Spleen (tissue), 11 donors: ENCODE results near the gene SIRT3. TPM values are rescaled to one million over a fixed set of nuclear protein-coding genes. Genes with fewer than 3 reads are reported as not detected.
A peak's percentile ranks its signal among the peaks of the same experiment; 100 is the strongest.

Experiments
- DNase-seq: peaks from one replicate; pipeline ENCODE4 v3.0.0-alpha.2; 2020
- H3K27ac ChIP-seq, 8 donors: fragments of 200-600 bp; sonication (generic) in 7 of 8; 1 replicate in 4 of 8; 2 replicates in 4 of 8; pipeline versions ENCODE4 v1.5.0 to v1.8.0; 2016 to 2021; ENCODE audit warnings: inconsistent platforms in 4 of 8, mild to moderate bottlenecking in 4 of 8, moderate library complexity in 1 of 8
- H3K27me3 ChIP-seq, 7 donors: fragments of 200-600 bp; sonication (generic) in 6 of 7; replicated peaks in 1 of 7; 1 replicate in 4 of 7; 2 replicates in 3 of 7; pipeline versions ENCODE4 v1.5.0 to v1.8.0; 2016 to 2021; ENCODE audit warnings: inconsistent platforms in 3 of 7, mild to moderate bottlenecking in 1 of 7
- H3K36me3 ChIP-seq, 6 donors: fragments of 200-600 bp; sonication (generic) in 5 of 6; 1 replicate in 4 of 6; 2 replicates in 2 of 6; pipeline versions ENCODE4 v1.5.0 to v1.8.0; 2016 to 2021; ENCODE audit warnings: inconsistent platforms in 2 of 6
- H3K4me1 ChIP-seq, 6 donors: fragments of 200-600 bp; sonication (generic) in 5 of 6; 1 replicate in 3 of 6; 2 replicates in 3 of 6; pipeline versions ENCODE4 v1.5.0 to v1.8.0; 2016 to 2021; ENCODE audit warnings: inconsistent platforms in 3 of 6
- H3K4me3 ChIP-seq, 8 donors: fragments of 200-600 bp; sonication (generic) in 7 of 8; 1 replicate in 4 of 8; 2 replicates in 4 of 8; pipeline versions ENCODE4 v1.5.0 to v1.8.0; 2016 to 2021; ENCODE audit warnings: inconsistent platforms in 4 of 8, mild to moderate bottlenecking in 4 of 8, moderate library complexity in 2 of 8
- H3K9me3 ChIP-seq, 8 donors: fragments of 200-600 bp; sonication (generic) in 7 of 8; 1 replicate in 4 of 8; 2 replicates in 4 of 8; pipeline versions ENCODE4 v1.5.0 to v1.8.0; 2016 to 2021; ENCODE audit warnings: inconsistent platforms in 4 of 8
- POLR2A ChIP-seq, 3 donors: fragments of 450-650 bp; IDR thresholded peaks; one replicate each; pipeline ENCODE4 v1.5.1; 2017; ENCODE audit warnings: antibody characterized with exemption in 3 of 3, mild to moderate bottlenecking in 1 of 3
- POLR2AphosphoS5 ChIP-seq, 3 donors: sonication (generic); formaldehyde crosslinking; IDR thresholded peaks; one replicate each; pipeline ENCODE4 v1.5.1; 2017; ENCODE audit warnings: antibody characterized with exemption in 3 of 3
- WGBS, 5 donors: extraction: QIAGEN DNeasy Blood & Tissue Kit in 3 of 5; methylation state at CpG; one replicate each; pipeline versions ENCODE4 v1.1.5 to v1.1.7; 2013 to 2018; 5-methylcytosine and 5-hydroxymethylcytosine counted together
- intact Hi-C: fragments of 100-400 bp; cut with DNase I; formaldehyde crosslinking; loops from one replicate; pipeline ENCODE4 v1.15.0; 2023; ENCODE audit warnings: low total_unique reads
- polyA plus RNA-seq, 3 donors: library from polyadenylated mRNA; stranded (reverse); fragments of 200-250 nt; gene quantifications; one replicate each; pipeline ENCODE4 v1.2.1, GENCODE V29; 2013
- total RNA-seq, 7 donors: library from RNA; depleted of rRNA in 3 of 7; stranded (reverse); fragments of >200 nt in 3 of 7; fragmentation: NEBNext Ultra II Directional in 4 of 7; extraction: Animal tissue kit (Norgen Biotek cat#: 25700) in 4 of 7; gene quantifications; one replicate each; pipeline versions ENCODE4 v1.1.0 to v1.2.1, GENCODE V29; 2016 to 2021
- TF ChIP-seq, protein P1 (sequence below), 11 experiments: fragments of 200-600 bp in 7 of 11; fragments of 450-650 bp in 4 of 11; sonication (generic) in 4 of 11; IDR thresholded peaks in 8 of 11; conservative IDR thresholded peaks in 3 of 11; 1 replicate in 7 of 11; 2 replicates in 4 of 11; pipeline versions ENCODE4 v1.4.0 to v1.8.0; 2016 to 2021; ENCODE audit warnings: antibody characterized with exemption in 11 of 11, inconsistent platforms in 4 of 11, mild to moderate bottlenecking in 1 of 11
- donor health status: healthy with polysubstance abuse.
- donor health status: DM: no; HTN: no; CAD: no; lungs with moderate emphysema.
- donor health status: DM: no; HTN: no; CAD: no.
- donor health status: Bipolar disorder and iron deficiency.
- donor health status: healthy.
- donor health status: DM: no; HTN: no; CAD: no.
- donor health status: DM: yes; HTN: yes; CAD: no.

Gene SIRT3
- total and polyA plus RNA-seq, 10 donors, result 11.9 to 28.8 (median 17.5) TPM

DNA sequence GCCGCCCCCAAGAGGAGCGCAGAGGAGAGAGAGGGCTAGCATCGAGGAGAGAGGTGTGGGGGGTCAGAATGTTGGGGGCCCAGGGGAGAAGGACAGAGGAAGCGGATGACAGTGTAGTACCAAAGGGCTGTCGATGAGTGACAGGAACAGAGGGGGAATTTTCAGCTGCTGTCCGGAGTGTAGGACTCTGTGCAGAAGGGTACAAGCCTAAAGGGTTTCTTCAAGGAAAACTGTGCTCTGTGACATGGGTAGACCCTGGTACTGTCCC, 36.7 kb upstream of the SIRT3 start:
- DNase-seq, result peak; percentile 54
- Histone ChIP-seq H3K27me3 (peaks cover 0 to under 1% (median 0%) of the 10 kb centered on the region in 7 donors), H3K36me3 (no peaks in the 10 kb centered on the region), H3K4me1 (peaks cover 0 to 54% (median 19%) of the 10 kb centered on the region in 6 donors), H3K9me3 (peaks cover 0 to 6% (median 0%) of the 10 kb centered on the region in 8 donors), H3K27ac (no peak overlapping the region), H3K4me3 (no peak overlapping the region)
- intact Hi-C loops, result no loop called here
- WGBS, 5 donors, result 85 to 94% (median 91%) methylated on average over 6 of the region's 6 CpGs
- no peak for TF ChIP-seq POLR2A (IDR thresholded peaks at IDR 0.05)
- TF ChIP-seq, protein P1, sequence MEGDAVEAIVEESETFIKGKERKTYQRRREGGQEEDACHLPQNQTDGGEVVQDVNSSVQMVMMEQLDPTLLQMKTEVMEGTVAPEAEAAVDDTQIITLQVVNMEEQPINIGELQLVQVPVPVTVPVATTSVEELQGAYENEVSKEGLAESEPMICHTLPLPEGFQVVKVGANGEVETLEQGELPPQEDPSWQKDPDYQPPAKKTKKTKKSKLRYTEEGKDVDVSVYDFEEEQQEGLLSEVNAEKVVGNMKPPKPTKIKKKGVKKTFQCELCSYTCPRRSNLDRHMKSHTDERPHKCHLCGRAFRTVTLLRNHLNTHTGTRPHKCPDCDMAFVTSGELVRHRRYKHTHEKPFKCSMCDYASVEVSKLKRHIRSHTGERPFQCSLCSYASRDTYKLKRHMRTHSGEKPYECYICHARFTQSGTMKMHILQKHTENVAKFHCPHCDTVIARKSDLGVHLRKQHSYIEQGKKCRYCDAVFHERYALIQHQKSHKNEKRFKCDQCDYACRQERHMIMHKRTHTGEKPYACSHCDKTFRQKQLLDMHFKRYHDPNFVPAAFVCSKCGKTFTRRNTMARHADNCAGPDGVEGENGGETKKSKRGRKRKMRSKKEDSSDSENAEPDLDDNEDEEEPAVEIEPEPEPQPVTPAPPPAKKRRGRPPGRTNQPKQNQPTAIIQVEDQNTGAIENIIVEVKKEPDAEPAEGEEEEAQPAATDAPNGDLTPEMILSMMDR (IDR thresholded peaks at IDR 0.05 in 8 of 11, conservative IDR thresholded peaks at IDR 0.05 in 3 of 11), result no peak
- TF ChIP-seq POLR2AphosphoS5 (IDR thresholded peaks at IDR 0.05), result no peak

DNA sequence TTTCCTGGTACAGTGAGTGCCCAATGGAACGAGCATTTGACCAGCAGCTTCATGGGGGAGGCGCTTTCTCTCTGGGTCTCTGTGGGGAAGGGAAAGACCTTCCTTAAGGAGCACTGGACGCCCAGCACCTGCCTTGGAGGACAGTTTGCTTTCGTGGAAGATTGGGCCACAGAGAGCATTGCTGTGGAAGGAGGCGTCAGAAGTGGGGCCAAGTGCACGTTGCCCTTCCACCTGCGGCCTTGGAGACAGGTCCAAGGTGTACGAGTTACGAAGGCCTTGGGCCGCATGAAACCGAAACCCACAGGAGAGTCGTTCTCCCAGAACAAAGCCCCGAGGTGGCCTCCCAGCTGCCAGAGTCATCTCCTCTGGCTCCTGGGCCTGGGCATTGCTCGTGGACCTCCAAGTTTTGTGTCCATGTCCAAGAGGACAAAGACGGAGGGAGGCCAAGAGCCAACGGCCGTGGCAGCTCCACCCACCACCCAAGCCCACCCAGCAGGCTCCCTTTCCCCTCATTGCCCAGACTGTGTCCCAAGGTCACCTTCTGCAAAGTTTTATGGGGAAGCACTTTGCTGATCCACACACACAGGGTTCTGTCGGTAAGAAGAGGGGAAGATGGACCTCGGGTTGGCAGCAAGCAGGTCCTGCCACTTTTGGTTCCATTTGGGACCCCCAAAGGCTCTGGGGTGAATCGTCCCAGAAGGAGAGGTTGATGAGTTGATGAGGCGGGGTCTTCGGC, 36.2 kb upstream of the SIRT3 start:
- no peaks in the 10 kb centered on the region for H3K36me3 ChIP-seq
- TF ChIP-seq, protein P1 (IDR thresholded peaks at IDR 0.05 in 8 of 11, conservative IDR thresholded peaks at IDR 0.05 in 3 of 11), result no peak
- TF ChIP-seq POLR2AphosphoS5 (IDR thresholded peaks at IDR 0.05) (no peak), POLR2A (IDR thresholded peaks at IDR 0.05) (no peak)
- DNase-seq, result no peak
- peaks cover 0 to 6% (median 0%) of the 10 kb centered on the region in 8 donors for H3K9me3 ChIP-seq
- no peak overlapping the region for H3K4me3 ChIP-seq
- 86 to 94% (median 90%) methylated on average over 21 to 22 of the region's 22 CpGs for WGBS, 5 donors
- H3K27me3 ChIP-seq, result no peaks in the 10 kb centered on the region
- peaks cover 0 to 52% (median 19%) of the 10 kb centered on the region in 6 donors for H3K4me1 ChIP-seq
- intact Hi-C loops, result no loop called here
- H3K27ac ChIP-seq, result peak overlapping the region in 1 of 8 donors; percentile 16

DNA sequence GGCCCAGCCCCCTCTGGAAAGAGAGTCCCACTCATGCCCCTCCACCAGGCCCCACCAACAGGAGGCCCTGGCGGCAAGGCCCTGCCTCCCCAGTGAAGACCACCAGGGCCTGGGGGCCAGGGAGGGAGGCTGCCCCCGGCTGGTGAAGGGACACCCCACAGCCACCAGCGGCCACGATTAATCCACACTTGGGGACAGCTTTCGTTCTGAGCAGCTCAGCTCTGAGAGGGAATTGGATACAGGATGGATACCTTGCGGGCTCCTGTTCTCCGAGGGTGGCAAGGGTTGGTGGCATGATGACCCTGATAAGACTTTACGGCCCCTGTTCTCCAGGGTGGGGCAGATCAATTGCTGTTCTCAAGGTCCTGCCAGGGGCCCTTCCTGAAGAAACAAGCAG, 35.2 kb upstream of the SIRT3 start:
- intact Hi-C loops, result no loop called here
- 81 to 90% (median 83%) methylated on average over 4 to 8 of the region's 8 CpGs for WGBS, 5 donors
- no peak overlapping the region for H3K4me3 ChIP-seq
- H3K27me3 ChIP-seq, result no peaks in the 10 kb centered on the region
- H3K27ac ChIP-seq, result peak overlapping the region in 4 of 8 donors; percentile 96 to 99 (median 98)
- H3K36me3 ChIP-seq, result no peaks in the 10 kb centered on the region
- H3K9me3 ChIP-seq, result peaks cover 0 to 5% (median under 1%) of the 10 kb centered on the region in 8 donors
- TF ChIP-seq POLR2AphosphoS5 (IDR thresholded peaks at IDR 0.05), result no peak
- TF ChIP-seq, protein P1 (IDR thresholded peaks at IDR 0.05 in 8 of 11, conservative IDR thresholded peaks at IDR 0.05 in 3 of 11), result no peak
- no peak for TF ChIP-seq POLR2A (IDR thresholded peaks at IDR 0.05)
- peak; percentile 77 for DNase-seq
- H3K4me1 ChIP-seq, result peaks cover 0 to 57% (median 19%) of the 10 kb centered on the region in 6 donors

DNA sequence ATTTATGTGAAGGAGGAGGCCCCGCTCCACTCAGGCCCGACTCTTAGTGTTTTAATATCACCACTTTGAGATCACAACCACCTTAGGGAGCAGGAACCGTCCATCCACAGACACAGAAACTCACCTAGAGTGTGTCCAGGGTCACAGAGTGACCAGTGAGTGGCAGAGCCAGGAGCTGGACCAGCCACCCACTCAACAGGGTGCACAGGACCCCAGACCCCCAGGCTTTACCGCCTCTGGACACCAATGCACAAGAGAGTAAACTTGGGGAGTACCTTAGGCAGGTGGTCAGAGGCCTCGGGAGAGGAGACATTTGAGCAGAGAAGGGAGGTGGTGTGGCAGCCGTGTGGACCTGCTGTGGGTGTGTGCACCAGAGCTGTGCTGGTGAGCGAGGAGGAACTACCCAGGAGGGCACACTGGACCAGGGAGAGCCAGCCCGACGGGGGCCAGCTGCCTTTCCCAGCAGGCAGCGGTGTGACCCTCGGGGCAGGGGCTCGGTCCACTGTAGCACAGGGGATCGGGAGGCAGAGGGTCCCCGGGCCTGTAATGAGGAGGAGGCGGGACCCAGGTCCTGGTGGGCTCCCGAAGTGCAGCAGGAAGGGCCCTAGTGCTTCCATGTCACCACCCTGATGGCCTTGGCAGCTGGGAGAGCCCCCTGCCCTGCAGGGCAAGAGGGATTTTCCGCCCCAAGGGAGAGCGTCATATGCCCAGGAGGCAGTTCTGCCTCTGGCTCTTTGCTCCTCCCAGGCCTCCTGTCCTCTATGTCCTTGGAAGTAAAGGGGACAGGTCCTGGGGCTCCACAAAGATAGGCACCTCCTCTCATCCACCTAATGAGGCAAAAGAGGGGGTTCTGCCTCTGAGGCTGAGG, 34.5 kb upstream of the SIRT3 start:
- H3K27ac ChIP-seq, result peak overlapping the region; percentile 86 to 99 (median 96)
- TF ChIP-seq POLR2A (IDR thresholded peaks at IDR 0.05) (no peak), POLR2AphosphoS5 (IDR thresholded peaks at IDR 0.05) (no peak)
- TF ChIP-seq, protein P1 (IDR thresholded peaks at IDR 0.05 in 8 of 11, conservative IDR thresholded peaks at IDR 0.05 in 3 of 11), result no peak
- peak; percentile 84 for DNase-seq
- peaks cover 0 to 11% (median 7%) of the 10 kb centered on the region in 8 donors for H3K9me3 ChIP-seq
- H3K4me1 ChIP-seq, result peaks cover 0 to 57% (median 19%) of the 10 kb centered on the region in 6 donors
- H3K4me3 ChIP-seq, result peak overlapping the region in 1 of 8 donors; percentile 86
- no peaks in the 10 kb centered on the region for H3K27me3 ChIP-seq
- H3K36me3 ChIP-seq, result no peaks in the 10 kb centered on the region
- intact Hi-C loops, result no loop called here
- 84 to 89% (median 85%) methylated on average over 11 to 18 of the region's 18 CpGs for WGBS, 5 donors
